Astrocyte of the hippocampus (primary cell): ENCODE data around the gene ETFB.

Source experiments
- DNase-seq: peaks from one replicate; pipeline ENCODE4 v3.0.0; 2011; ENCODE audit warnings: low read depth, low spot score

Gene ETFB

DNA sequence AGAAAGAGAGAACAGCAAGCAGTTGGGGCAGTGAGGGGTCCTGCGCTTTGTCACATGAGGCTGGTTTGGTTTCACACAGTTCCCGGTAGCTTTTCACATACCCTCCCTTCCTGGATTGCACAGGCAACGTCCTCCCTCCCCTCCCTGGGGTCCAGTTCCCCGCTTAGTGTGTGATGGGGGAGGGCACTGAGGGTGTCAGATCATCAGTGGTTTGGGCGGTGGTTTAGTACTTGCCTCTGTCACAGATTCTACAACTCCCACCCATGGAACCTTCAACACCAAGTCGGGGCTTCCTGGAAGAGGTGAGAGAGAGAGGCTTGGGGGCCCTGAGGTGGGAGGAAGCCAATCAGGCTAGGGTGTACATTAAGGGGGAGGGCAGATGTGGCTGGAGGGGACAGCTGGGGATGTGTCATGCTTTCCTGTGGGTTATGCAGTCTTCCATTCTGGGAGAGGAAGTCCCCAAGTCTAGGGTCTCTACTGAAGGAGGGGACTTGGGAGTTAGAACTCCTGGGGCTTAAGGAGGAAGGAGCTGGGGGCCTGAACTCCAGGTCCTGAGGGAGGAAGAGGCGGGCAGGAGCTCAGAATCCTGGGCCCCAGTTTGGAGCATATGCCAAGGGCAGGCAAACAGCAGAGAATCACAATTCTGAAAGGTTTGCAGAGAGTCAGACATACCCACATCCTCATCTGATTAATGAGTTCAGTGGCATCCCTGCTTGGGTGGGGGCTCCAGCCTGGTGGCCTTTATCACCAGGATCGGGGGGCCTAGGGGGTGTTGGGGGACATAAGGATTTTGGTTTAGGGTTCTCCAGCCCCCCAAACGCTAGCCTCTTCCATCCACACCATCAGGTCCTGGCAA, 6.7 kb upstream of the ETFB start, which contains the start of gene NKG7:
Gene NKG7, minus strand, starts transcription at position 6 of the 856 bp plus-strand sequence. CDS start 119 bp downstream, outside the sequence.
- no peak for DNase-seq

DNA sequence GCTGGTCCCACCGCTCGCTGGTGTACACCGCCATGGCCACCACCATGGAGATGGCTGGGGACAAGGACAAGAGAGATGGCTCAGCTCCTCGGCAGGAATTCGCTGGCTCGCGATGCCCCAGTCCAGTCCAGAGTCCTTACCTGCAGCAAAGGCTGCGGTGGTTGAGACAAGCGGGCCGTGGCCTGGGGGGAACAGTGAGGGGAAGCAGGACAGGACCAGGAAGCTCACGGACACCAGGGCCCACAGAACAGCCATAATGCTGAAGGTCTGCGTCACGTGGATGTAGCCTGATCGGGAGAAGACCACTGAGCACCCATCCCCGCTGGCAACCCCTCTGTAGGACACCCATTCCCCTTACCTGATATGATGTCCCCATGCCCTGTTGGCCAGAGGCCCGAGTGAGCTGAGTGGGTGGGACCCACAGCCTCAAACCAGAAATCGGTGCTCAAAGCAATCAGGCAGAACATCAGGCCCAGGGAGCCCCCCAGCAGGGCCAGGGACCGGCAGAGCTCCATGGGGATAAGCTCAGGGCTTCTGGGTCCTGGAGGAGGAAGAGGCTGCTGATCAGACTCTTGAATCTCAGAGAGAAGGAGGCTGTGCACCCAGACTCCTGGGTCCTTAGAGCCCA, 5.9 kb upstream of the ETFB start:
- DNase-seq, result no peak

DNA sequence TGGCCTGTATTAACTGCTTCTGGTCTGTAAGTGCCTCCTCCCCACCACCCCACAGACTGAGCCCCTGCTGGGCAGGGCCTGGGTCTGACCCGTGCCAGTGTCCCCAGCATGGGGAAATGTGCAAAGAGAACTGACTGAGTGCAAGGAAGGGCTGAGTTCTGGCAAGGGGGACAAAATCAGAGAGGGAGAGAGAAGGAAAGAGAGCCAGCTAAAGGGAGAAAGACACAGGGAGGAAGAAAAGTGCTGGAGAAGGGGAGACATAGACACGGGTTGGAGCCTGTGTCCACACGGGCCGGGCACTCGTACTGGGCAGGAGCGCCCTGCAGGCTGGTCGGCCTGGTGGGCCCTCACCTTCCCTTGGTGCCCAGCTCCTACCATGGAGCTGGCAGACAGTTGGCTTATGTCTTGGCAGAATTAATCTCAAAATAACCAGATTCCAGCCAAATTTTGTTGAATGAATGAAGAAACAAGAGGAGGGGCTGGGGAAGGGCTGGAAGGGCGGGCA, 5.0 kb upstream of the ETFB start:
- DNase-seq, result no peak

DNA sequence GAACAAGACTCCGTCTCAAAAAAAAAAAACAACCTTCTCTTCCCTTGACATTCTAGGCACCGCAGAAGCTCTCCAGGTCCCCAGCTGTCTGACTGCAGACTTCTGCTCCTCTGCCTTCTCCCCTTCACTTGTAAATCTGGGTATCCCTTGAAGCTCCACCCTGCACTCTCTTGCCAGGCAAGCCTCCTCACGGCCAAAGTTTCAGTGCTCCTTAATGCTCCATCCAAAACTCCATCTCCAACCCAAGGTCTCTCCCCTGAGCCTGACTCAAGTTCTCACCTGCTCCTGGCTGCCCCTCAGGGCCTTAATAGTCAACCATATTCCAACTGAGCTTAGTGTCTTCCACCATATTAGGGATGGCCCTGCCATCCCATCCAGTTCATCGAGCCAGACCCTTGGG, 4.0 kb upstream of the ETFB start:
- DNase-seq, result no peak

DNA sequence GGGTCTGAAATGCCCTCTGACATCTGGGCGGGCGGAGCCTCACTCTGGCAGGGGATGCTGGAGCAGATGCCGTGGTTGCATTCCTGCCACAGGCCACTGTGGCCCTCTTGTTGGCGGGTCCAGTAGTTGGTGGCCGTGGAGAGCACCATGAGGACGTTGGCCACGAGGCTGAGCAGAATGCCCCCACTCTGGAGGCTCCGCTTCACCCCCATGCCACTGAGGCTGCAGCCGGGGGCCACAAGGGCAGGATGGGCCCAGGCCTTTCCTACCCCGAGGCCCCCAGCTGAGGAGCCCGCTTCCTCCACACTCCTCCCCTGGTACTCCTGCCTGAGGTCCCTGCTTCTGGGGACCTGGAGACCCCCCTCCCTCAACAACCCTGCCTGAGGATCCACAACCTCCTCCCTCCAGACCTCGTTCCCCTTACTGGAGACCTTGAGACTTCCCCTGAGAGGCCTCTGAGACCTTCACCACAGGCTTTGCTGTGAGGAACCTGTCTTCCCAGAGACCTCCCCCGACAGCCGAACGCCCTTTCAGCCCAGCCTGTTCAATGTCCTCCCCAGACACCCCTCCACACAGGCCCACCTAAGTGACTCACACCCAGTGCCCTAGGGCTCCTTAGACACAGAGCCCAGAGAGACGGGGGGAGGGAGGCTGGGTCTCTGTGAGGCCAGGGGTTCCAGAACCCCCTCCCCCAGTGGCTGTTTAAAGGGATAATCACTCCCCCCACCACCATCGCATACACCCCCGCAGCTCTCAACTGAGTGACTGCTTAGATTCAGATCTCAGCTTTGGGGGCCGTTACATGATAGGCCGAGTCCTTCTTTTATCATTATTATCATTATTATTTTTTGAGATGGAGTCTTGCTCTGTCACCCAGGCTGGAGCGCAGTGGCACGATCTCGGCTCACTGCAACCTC, 2.4 kb upstream of the ETFB start, which contains the start of gene CLDND2:
Gene CLDND2, minus strand, starts transcription at position 638 of the 917 bp plus-strand sequence. Its CDS starts 426 bp downstream, at position 212.
- no peak for DNase-seq

DNA sequence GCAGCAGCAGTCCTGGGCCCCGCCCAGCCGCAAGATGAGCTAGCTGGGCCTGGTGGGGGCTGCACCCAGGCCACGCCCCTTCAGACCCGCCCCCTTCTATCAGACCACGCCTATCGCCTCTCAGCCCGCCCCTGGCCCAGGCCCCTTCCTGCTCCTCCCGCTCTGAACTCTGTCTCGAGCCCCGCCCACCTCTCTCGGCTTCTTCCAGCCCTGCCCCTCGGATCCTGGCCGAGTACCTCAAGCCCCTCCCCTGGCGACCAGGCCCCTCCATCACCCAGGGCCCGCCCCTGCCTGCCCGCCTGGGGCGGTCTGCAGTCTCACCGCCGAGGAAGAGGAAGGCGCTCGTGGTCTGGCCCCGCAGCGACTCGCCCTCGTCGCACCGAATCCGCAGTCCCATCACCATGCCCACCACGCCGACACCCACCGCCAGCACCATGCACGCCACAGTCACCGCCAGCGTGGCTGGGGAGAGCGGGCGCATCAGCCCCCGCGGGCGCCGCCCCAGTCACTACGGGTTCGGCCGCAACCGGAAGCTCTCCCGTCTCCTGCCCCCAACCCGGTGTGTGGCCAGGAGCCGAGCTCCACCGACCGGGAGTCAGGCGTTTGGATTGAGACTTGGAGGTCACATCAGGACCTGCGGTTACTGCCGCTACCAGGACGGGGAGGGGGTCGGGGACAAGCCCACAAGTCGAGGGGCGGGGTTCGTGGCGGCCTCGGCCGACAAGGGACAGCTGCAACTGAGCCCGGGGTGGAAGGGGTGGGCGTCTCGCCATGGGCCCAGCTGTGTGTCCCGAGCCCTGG, 1.6 kb upstream of the ETFB start:
- peak; percentile 100 for DNase-seq

DNA sequence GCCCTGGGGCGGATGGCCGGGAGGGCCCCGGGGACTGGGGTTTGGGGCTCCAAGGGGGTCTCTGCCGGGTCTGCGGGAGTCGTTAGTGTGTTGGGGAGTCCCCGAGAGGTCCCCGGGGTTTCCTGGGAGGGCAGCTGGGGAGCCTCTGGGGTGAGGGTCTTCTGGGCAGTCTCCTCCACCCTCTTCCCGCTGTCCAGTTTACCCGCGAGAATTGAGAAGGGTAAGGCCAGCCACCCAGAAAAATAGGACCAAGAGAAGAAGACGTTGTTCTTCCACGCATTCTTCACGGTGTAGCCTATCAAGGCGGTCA, 1.0 kb upstream of the ETFB start:
- DNase-seq, result no peak

DNA sequence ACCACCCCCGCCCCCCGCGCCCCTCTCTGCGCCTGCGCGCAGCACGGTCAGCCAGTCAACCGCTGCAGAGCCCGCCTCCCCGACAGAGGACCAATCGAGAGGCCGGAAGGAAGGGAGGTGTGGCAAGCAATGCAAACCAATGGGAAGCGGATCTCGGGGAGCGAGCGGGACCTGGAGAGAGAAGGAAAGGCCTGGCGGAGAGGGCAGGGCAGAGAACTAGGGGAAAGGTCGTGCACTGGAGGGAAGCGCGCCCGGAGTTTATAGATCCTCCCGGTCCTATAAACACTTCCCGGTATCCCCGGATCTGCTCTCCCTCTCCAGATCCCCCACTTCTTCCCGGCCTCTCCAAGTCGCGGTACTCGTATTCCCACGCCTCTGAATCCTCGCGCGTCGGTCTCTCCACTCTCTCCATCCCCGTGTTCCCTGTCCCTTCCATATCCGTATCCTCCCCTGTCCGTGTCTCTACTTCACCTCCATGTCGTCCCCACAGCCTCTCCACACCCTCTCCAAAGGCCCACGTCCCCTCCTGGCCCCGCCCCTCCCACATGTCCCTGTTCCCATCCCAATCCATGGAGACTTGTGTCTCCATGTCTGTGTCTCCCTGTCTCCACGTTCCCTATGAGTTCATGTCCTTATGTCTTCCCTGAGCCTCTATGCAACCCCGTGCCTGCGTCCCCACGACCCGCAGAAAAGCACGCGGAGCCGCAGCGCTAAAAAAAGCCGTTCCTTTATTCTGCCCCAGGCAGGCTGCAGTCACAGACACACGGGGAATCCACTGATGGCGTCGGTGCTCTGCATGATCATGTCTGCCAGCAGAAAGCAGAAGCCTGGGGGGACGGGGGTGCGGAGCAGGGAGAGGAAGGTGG, 434 bp upstream of the ETFB start:
- DNase-seq, result peak; percentile 99

DNA sequence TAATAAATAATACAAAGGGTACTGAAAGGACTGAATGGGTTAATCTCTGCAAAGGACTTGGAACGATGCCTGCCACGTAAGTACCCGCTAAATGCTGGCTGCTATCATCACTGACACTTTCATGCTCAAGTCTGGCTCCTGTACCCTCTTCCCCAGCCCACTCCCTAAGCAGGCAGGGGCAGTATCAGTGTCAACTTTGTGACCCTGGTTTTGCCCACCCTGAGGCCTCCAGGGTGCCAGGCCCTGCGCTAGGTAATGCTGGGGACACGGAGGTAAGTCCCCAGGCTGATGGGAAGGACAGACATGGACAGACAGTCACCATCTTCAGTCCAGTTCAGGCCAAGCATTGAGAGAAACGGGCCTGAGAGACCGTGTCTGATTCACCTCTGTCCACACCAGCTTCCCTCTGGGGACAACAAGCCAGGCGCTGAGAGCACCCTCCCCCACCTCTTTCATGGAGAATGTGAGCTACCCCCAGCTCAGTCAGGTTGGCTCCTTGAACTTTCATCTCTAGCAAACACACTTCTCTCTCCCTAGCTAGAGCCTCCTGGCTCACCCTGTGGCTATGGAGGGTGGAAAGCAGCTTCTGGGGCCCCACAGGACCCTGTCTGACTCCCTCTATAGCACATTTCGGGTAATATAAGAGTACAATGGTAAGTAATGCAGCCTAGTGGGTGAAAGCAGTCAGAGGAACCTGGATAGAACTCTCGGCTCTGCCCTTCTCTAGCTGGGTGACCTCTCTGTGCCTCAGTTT, 800 bp downstream of the ETFB start:
- DNase-seq, result peak; percentile 53

DNA sequence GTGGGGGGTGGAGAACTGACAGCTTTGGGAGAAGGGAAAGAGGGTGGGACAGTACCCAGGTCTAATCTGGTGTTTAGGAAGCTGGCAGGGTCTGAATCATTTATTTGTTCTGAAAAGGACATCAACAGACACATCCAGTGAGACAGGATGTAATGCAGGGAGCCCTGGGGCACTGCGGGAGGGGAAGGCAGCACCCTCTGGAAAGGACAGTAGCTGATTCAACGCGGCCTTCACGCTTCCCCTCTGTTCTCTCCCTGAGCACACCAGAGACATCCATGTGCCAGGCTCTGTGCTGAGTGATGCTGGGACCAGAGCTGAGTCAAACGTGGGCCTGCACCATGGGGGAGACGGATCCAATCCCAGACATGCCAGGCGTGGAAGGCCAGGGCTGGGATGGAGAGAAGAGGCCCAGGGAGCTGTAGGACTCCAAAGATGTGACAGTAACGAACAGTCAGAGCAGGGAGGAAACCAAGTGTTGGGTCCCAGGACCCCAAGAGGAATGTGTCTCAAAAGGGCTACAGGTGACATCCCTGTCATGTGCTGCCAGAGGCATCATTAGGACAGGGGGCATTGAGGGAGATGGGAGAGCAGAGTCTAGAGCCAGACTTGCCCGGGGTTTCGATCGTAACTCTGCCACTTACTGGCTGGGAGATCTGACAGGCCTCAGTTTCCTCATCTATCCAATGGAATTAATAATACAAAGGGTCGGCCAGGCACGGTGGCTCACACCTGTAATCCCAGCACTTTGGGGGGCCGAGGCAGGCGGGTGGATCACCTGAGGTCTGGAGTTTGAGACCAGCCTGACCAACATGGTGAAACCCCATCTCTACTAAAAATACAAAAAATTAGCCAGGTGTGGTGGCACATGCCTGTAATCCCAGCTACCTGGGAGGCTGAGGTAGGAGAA, 1.7 kb downstream of the ETFB start:
- no peak for DNase-seq

DNA sequence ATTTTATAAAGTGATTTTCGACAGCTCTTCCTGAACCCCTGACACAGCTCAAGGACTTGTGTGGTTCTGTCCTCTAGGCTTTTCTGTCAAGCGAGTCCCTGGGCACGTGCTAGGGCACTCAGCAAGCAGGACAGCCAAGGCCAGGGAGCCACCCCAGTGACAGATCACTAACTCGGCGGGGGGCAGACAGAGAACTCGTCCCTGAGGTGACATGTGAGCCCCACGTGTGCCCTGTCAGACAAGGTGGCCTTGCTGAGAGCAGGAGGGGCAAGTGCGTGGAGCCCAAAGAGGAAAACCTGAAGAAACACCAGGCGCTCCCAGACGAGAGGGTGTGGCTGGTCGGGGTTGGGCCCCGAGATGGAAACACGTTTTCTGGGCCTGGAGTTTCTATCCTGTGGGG, 4.9 kb downstream of the ETFB start:
- DNase-seq, result no peak

DNA sequence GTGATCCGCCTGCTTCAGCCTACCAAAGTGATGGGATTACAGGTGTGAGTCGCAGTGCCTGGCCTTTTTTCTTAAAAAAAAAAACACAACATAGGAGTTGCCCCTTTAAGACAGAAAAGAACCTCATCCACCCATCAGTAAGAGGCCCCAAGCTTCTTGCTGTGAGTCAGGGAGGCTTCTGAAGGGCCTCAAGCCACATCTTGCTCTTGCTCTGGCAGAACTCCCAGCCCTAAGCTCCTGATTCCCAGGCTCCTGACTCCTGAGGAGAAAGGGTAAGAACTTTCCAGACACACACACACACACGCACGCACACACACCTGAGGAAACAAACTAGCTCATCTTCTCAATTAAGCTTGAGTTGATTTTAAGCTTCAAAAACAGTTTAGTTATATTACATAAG, 6.9 kb downstream of the ETFB start:
- peak; percentile 87 for DNase-seq

DNA sequence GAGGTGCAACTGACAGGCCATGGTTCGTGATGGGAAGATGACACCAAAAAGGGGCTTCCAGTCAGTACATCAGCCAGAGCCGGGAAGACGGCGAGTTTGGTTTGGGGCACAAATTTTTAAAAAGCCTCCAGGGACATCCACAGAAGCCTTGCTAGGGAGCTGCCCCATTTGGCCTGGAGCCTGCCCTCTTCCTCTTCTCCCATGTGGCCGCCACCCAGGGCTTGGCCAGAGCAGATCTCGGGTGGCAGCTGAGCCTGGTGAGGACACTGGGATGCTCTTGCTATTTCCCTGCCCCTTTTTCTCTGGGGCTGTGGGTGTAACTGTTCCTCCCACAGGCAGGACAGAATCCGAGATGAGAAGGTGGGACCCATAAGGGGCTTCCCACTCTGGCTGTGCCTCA, 8.2 kb downstream of the ETFB start:
- DNase-seq, result no peak

DNA sequence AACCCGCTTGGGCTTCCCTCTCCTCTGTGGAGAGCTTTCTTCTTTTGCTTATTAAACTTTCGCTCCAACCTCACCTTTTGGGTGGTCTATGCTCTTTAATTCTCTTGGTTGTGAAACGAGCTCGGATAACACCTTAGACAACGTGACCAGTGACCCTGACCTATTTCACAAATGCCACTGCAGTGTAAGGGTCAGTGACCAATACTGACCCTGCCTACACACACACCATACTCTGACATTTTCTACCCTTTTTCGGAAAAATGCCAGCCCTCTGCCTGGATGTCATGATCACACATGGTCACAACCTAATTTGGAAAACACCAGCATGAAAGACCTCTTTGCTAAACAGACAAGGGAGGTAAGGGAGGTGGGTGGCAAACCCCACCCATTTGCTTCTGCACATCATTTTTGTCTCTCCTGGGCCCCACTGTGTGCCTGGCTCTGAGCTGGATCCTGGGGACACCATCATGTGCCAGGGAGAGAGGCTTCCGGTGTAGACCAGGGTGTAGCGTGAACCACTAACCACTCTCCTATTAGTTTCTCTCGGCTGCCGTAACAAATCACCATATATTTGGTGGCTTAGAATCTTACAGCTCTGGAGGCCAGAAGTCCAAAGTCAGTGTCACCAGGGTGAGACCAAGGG, 9.9 kb downstream of the ETFB start:
- DNase-seq, result no peak

DNA sequence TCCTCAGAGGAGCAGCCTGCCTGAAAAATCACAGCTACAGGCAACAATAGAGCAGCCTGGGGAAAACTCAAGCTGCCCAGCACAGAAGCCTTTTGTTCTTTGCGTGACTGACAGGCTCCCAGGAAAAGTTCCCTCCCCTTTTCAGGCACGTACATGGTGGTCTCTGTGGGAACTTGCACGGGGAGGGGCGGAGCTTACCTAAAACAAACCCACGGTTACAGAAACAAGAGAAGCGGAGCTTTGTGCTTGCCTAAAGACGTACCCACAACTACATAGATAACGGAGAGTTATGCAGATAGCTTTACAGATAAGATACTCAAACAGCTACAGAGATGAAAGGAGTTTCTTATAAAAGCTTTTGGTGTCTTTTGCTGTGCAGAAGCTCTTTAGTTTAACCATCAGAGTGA, 11.4 kb downstream of the ETFB start:
- peak; percentile 76 for DNase-seq

DNA sequence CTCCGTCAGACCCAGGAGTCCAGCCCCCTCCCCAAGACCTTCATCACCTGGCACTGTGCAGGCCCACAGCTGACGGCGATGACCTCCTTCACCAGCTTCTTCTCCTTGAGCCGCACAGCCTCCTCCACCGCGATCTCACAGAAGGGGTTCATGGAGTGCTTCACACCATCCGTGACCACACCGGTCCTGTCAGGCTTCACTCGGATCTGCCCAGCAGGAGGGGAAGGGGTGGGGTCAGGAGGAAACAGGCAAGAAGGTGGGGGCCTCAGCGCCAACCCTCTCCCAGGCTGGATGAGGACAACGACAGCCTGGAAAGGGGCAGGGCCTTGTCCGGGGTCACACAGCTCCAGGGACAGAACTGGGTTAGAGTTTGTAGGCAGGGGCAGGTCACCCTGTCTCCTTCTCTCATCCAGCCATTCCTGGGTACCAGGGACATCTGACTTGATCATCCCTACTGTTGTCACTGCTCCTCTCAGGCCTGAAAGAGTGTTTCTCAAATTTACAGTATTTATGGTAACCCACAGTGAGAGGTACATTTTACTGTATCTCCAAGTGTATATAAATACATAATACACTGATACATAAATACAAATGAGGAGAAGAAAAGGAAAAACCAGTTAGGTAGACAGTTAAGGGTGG, 12.0 kb downstream of the ETFB start:
- peak; percentile 18 for DNase-seq

DNA sequence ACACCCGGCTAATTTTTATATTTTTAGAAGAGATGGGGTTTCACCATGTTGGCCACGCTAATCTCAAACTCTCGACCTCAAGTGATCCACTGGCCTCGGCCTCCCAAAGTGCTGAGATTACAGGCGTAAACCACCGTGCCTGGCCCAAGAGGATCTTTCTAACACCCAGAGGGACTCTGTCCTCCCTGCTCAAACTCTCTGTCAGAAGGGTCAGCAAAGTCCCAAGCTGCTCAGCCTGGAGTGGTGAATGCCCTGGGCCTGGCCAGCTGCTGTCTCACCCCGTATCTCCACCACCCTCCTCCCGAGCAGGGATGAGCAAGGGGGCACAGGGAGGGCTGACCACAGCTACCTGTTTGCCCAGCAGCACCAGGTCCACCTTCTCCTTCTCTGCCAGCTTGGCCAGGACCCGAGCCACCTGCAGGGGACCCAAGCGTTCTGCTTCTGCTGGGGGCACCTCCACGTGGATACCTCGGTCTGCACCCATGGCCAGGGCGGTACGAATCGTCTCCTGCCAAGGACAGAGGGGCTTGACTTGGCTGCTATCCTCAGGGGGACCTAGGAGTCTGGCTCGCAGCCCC, 13.3 kb downstream of the ETFB start:
- no peak for DNase-seq
